Measurements from ENCODE around the gene PHRF1.
"Not testable (repeated sequence)": the region's sequence is repeated elsewhere in the genome, so short reads cannot be mapped to it uniquely, and the experiment has no call there.

The PHRF1 gene

GRCh38 chr11:574031-574570, 2.2 kb upstream of the PHRF1 start:
- DNase-seq, result not testable (repeated sequence)

- no peak for DNase-seq
Observed at GRCh38 chr11:574632-575312, 1.5 kb upstream of the PHRF1 start.

- DNase-seq, result no peak
Observed at GRCh38 chr11:575313-575995, 816 bp upstream of the PHRF1 start.

- no peak for DNase-seq
Observed at GRCh38 chr11:576811-577610, 741 bp downstream of the PHRF1 start.

GRCh38 chr11:577611-577894, 1.3 kb downstream of the PHRF1 start:
- DNase-seq, result no peak

GRCh38 chr11:578276-579035, 2.2 kb downstream of the PHRF1 start:
- DNase-seq, result no peak

GRCh38 chr11:579830-580601, 3.7 kb downstream of the PHRF1 start:
- no peak for DNase-seq

GRCh38 chr11:581342-581741, 5.1 kb downstream of the PHRF1 start:
- DNase-seq, result no peak

- no peak for DNase-seq
Observed at GRCh38 chr11:581752-582151, 5.5 kb downstream of the PHRF1 start.

GRCh38 chr11:584287-584686, 8.0 kb downstream of the PHRF1 start:
- no peak for DNase-seq

GRCh38 chr11:586376-587316, 10.4 kb downstream of the PHRF1 start:
- DNase-seq, result no peak

GRCh38 chr11:587546-587945, 11.3 kb downstream of the PHRF1 start:
- no peak for DNase-seq

- peak; percentile 79 for DNase-seq
Observed at GRCh38 chr11:587978-588380, 11.7 kb downstream of the PHRF1 start.

GRCh38 chr11:589798-590197, 13.5 kb downstream of the PHRF1 start:
- no peak for DNase-seq

GRCh38 chr11:590997-591396, 14.7 kb downstream of the PHRF1 start:
- DNase-seq, result no peak

- DNase-seq, result no peak
Observed at GRCh38 chr11:592501-592900, 16.2 kb downstream of the PHRF1 start.

GRCh38 chr11:592918-593317, 16.6 kb downstream of the PHRF1 start:
- no peak for DNase-seq

GRCh38 chr11:593347-593746, 17.1 kb downstream of the PHRF1 start:
- DNase-seq, result no peak

GRCh38 chr11:595400-595799, 19.1 kb downstream of the PHRF1 start:
- no peak for DNase-seq

- DNase-seq, result no peak
Observed at GRCh38 chr11:596374-596773, 20.1 kb downstream of the PHRF1 start.

GRCh38 chr11:597166-597725, 21.0 kb downstream of the PHRF1 start:
- no peak for DNase-seq
